Calu3 (cell line): Measurements from ENCODE around the gene SYNE2. TPM values are rescaled to one million over a fixed set of nuclear protein-coding genes. Genes with fewer than 3 reads are reported as not detected.

Experiments used
- BruUV-seq: library from RNA; stranded (reverse); fragments of 400-500 nt; replicated peaks from 2 replicates; lab custom pipeline; 2021; lab: Mats Ljungman, UMichigan
- CTCF ChIA-PET: fragments of 300-600 bp; sonication (Branson Sonifier 250); formaldehyde crosslinking; loops from one replicate; lab custom pipeline; 2022; ENCODE audit warnings: antibody characterized with exemption; lab: Charles Lee
- DNase-seq: peaks from one replicate; pipeline ENCODE4 v3.0.0; 2022
- H3K27ac Mint-ChIP-seq: one replicate; pipeline ENCODE4 v1.8.0; 2022; ENCODE audit warnings: mixed read lengths; ENCODE audit not compliant: unreplicated experiment
- H3K27me3 Mint-ChIP-seq: one replicate; pipeline ENCODE4 v1.8.0; 2022; ENCODE audit warnings: mixed read lengths; ENCODE audit not compliant: unreplicated experiment
- H3K36me3 Mint-ChIP-seq: one replicate; pipeline ENCODE4 v1.8.0; 2022; ENCODE audit warnings: mild to moderate bottlenecking, moderate library complexity, mixed read lengths; ENCODE audit not compliant: insufficient read depth, unreplicated experiment
- H3K4me1 Mint-ChIP-seq: one replicate; pipeline ENCODE4 v1.8.0; 2022; ENCODE audit warnings: mild to moderate bottlenecking, low read depth, mixed read lengths; ENCODE audit not compliant: unreplicated experiment
- H3K4me3 Mint-ChIP-seq: one replicate; pipeline ENCODE4 v1.8.0; 2022; ENCODE audit warnings: mild to moderate bottlenecking, low read depth, moderate library complexity, mixed read lengths; ENCODE audit not compliant: unreplicated experiment
- H3K9me3 Mint-ChIP-seq: one replicate; pipeline ENCODE4 v1.8.0; 2022; ENCODE audit warnings: low read depth, mixed read lengths; ENCODE audit not compliant: unreplicated experiment
- intact Hi-C: fragments of 100-400 bp; cut with micrococcal nuclease; formaldehyde crosslinking; loops from one replicate; pipeline ENCODE4 v1.10.0; 2022; ENCODE audit not compliant: unreplicated experiment
- total RNA-seq: library from RNA; stranded (reverse); gene quantifications from 2 replicates; pipeline ENCODE4 v1.2.3, GENCODE V29; 2022
- TF ChIP-seq, protein P1 (sequence below): fragments of 200-600 bp; IDR thresholded peaks from one replicate; pipeline ENCODE4 v1.8.0; 2022; ENCODE audit warnings: antibody characterized with exemption; ENCODE audit not compliant: unreplicated experiment

SYNE2 gene
- total RNA-seq, 1 experiment from 2014 or later = 171 TPM

DNA sequence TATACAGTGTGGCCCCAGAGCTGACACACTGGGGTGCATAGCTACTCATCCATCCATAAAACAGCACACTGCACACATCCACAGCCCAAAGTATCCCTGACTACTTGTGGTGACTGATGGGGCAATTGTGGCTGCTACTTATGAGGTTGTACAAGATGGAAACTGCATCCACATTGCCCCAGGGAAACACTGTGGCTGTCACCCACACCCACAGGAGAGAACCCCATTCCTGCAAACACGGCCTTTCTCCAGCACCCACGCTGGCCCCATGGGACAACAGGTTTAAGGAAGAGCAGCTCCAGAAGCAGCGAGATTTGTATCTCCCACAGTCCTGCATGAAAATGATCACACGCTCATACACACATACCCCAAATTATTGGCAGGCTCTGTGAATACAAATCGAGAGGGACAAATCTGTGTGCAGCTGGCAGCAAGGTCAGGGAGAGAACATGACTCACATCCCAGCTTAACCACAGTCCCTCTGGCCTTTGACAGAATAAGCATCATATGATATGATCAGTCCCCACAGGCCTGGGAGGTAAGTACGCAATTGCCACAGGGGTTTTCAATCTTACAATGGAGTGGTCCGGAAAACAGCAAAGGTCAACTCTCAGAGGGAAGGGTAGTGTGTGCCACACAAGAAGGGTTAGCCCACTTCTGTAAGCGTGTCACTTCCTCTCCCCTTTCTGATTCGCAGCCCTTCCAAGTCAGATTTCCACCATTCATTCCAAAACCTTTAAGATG, 379.5 kb downstream of the SYNE2 start:
- H3K36me3 Mint-ChIP-seq = peaks cover 37% of the 10 kb centered on the region
- CTCF ChIA-PET = interaction anchor here (0.6 kb wide), 1 partner anchor 552 kb away, joined by 3 read pairs; no protein-coding TSS in a partner anchor
- H3K27ac Mint-ChIP-seq = no peak overlapping the region
- H3K9me3 Mint-ChIP-seq = no peaks in the 10 kb centered on the region
- no peaks in the 10 kb centered on the region for H3K4me1 Mint-ChIP-seq
- intact Hi-C loops = no loop called here
- TF ChIP-seq, protein P1, sequence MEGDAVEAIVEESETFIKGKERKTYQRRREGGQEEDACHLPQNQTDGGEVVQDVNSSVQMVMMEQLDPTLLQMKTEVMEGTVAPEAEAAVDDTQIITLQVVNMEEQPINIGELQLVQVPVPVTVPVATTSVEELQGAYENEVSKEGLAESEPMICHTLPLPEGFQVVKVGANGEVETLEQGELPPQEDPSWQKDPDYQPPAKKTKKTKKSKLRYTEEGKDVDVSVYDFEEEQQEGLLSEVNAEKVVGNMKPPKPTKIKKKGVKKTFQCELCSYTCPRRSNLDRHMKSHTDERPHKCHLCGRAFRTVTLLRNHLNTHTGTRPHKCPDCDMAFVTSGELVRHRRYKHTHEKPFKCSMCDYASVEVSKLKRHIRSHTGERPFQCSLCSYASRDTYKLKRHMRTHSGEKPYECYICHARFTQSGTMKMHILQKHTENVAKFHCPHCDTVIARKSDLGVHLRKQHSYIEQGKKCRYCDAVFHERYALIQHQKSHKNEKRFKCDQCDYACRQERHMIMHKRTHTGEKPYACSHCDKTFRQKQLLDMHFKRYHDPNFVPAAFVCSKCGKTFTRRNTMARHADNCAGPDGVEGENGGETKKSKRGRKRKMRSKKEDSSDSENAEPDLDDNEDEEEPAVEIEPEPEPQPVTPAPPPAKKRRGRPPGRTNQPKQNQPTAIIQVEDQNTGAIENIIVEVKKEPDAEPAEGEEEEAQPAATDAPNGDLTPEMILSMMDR = no peak
- H3K27me3 Mint-ChIP-seq = no peaks in the 10 kb centered on the region
- H3K4me3 Mint-ChIP-seq = no peak overlapping the region
- BruUV-seq = no TSS peak
- DNase-seq = no peak

DNA sequence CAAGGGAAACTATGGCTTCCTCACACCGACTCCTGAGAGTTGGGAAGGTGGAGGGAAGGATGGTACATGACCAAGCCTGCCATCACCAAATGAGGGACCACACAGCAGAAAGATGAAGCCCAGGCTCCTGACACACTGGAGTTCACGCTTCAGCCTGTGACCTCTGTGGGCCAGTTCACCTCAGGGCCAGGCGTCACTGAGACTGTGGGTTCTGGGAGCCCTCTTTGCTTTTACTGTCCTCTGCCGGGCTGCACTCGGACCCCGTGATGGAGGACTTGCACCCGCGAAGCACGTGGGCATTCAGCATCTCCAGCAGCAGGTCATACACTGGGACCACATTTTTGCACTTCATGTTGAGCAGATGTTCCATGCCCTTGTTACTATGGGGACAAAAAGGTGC, 380.1 kb downstream of the SYNE2 start:
- H3K4me1 Mint-ChIP-seq = no peaks in the 10 kb centered on the region
- BruUV-seq = no TSS peak
- TF ChIP-seq, protein P1 = no peak
- CTCF ChIA-PET = interaction anchor here (0.6 kb wide), 1 partner anchor 553 kb away, joined by 3 read pairs; no protein-coding TSS in a partner anchor
- intact Hi-C loops = no loop called here
- H3K27ac Mint-ChIP-seq = no peak overlapping the region
- H3K4me3 Mint-ChIP-seq = no peak overlapping the region
- no peaks in the 10 kb centered on the region for H3K27me3 Mint-ChIP-seq
- H3K36me3 Mint-ChIP-seq = peaks cover 37% of the 10 kb centered on the region
- no peaks in the 10 kb centered on the region for H3K9me3 Mint-ChIP-seq
- no peak for DNase-seq

DNA sequence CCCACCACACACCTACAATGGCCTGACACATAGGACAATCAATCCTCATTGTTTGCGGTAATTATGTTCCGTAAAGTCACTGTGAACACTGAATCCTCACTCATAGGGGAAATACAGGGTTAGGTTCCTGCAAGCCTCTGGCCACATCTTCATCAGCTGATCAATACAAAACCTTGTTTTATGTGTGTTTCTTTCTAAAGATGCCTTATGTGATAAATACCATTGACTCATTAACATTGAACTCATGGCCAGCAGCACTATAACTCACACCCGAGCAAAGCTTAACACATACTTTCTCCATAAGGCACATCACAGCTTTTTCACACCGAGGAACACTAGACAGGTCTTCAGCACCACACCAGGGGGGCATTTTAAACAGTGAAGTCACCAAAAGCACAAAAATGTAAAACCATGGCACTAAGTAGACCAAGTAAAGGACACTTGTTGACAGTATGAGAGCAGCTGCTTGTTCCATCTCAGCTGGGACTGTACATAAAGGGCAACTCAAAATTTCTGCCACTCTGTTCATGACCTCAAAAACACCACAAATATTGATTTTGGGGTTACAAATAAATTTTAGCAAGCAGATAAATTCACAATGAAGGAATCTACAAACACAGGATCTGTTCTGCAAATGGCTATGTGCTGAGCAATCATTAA, 380.9 kb downstream of the SYNE2 start:
- intact Hi-C loops = no loop called here
- BruUV-seq = no TSS peak

DNA sequence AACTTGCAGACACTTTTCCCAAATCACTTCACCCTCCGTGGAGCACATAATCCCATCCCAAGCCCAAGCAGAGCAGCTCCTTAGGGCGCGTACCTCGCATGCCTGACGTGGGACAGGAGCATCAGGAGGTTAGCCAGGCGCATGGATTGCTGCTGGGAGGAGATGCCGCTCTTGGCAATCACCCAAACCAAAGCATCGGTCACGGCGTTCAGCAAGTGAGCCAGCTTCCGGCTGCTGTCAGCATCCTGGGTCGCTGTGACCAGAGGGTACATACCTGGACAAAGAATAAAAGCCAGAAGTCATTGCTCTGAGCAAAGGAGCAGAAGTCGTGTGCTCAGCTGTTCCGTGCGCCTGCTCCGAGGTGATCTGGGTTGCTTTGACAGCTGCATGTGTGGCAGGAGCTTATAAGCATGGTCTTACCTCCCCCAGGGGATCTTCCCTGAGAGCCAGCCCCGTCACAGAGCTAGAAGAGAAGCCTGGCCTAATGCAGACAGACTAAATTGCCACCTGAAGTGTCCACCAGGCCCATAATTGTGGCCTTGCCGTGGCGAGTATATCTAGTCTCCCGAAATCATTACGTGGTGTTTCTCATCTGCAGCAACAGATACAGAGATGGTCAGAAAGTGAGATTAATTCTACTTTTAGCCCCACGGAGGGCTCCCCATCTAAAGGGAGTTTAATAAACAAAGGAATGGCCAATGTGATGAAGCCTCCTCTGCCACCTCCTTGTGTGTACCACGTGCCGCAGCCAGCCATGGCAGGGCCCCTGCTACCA, 382.3 kb downstream of the SYNE2 start:
- no peak overlapping the region for H3K4me3 Mint-ChIP-seq
- H3K4me1 Mint-ChIP-seq = no peaks in the 10 kb centered on the region
- H3K27ac Mint-ChIP-seq = no peak overlapping the region
- TF ChIP-seq, protein P1 = no peak
- H3K36me3 Mint-ChIP-seq = peaks cover 32% of the 10 kb centered on the region
- CTCF ChIA-PET = interaction anchor here (0.5 kb wide), 1 partner anchor 442 kb away, joined by 3 read pairs; no protein-coding TSS in a partner anchor
- no peaks in the 10 kb centered on the region for H3K27me3 Mint-ChIP-seq
- no peak for DNase-seq
- BruUV-seq = no TSS peak
- H3K9me3 Mint-ChIP-seq = no peaks in the 10 kb centered on the region
- intact Hi-C loops = no loop called here

More for the DNA sequence above, 380.9 kb downstream of the SYNE2 start:
- no peak for DNase-seq
- CTCF ChIA-PET = no interaction called here
- Mint-ChIP-seq H3K27me3 (no peaks in the 10 kb centered on the region), H3K4me1 (no peaks in the 10 kb centered on the region), H3K4me3 (no peak overlapping the region), H3K27ac (no peak overlapping the region), H3K36me3 (peaks cover 32% of the 10 kb centered on the region), H3K9me3 (no peaks in the 10 kb centered on the region)
- TF ChIP-seq, protein P1 = no peak
